Lung microvascular endothelial cell (primary cell): ENCODE measurements around the gene NDFIP2. TPM values are rescaled to one million over a fixed set of nuclear protein-coding genes. Genes with fewer than 3 reads are reported as not detected.
"Not testable (repeated sequence)": the region's sequence is repeated elsewhere in the genome, so short reads cannot be mapped to it uniquely, and the experiment has no call there.

ENCODE experiments used
- DNase-seq, 2 donors: peaks; one replicate each; pipeline versions ENCODE4 v3.0.0 to v3.0.0-alpha.2; 2010; ENCODE audit warnings: low read depth in 2 of 2
- total RNA-seq: library from RNA; depleted of rRNA; stranded (reverse); fragments of >200 nt; gene quantifications from 2 replicates; pipeline ENCODE4 v1.2.1, GENCODE V29; 2014

Gene NDFIP2
- total RNA-seq, 1 donor from 2014 or later: 22.2 TPM

DNA sequence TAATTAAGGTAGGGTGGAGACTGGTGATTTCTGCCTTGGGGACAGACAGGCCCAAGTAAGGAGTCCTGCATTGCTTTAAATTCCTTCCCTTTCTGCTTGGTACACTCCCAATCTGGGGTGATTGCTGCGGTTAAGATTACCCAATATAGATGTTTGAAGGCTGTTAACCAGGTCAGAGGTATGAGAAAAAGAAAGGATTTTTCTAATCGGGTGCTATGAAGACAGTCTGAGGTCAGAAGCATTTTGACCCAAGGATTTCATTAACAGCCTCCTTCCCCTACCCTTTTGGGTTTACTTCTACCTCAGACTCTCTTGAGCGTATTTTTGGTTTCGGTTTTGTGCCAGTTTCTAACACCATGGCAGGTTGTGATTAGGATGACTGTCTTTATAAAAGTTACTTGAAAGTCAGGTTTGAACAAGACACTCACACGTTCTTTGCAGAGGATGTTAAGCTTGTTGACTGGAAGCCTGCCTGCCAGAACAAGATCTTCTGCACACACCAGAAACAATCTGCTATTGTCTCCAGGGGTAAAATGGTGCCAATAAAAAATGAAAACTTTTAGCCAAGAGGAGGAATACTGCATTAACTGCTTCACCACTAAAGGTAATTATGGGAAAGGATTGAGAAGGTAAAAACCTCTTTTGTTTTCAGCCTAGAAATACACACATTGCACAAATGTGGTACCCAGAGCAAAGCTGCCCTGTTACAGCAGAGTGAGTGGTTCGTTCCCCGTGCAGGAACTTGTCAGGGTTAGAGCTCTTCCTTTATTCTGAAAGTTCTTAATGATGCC is 108.8 kb downstream of the NDFIP2 start:
- no peak for DNase-seq

DNA sequence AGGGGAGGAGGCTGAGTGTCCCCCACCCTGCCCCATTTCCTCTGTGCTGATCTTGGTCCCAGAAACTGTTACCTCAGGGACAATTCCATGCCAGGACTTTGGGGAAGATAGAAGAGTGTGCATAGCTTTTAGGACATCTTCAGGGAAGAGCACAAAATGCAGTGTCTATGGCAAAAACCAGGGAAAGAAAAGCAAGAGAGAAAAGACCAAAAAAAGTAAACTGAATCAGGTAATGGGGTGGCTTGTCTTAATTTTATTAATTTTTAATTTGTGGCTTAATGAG is 109.4 kb downstream of the NDFIP2 start:
- no peak for DNase-seq

DNA sequence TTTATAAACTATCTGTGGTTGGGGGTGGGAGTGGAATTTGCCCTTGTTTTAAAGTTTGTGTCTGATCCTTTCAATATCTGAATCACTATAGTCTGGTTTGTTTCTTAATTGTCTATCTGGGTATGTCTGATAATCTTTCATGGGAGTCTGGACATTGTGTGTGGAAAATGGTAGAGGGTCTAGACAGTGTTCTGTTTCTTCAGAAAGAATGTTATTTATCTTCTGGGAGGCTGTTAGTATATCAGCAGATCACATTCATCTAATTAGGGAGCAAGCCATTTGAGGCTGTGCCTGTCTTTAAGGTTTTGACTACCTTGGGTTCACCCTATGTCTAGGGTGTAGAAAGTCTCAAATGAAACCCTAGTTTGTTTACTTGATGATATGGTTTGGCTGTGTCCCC is 110.5 kb downstream of the NDFIP2 start:
- no peak for DNase-seq

DNA sequence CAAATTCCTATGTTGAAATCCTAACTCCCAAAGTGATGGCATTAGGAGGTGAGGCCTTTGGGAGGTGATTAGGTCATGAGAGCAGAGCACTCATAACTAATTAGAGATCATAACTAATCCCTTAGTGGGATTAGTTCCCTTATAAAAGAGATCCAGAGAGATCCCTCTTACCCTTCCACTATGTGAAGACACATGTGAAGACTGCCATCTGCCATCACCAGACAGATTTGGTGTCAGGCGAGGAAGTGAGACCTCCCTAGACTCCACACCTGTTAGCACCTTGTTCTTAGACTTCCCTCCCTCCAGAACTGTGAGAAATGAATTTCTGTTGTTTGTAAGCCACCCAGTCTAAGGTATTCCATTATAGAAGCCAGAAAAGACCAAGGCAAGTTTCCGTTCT is 112.2 kb downstream of the NDFIP2 start:
- DNase-seq: no peak

DNA sequence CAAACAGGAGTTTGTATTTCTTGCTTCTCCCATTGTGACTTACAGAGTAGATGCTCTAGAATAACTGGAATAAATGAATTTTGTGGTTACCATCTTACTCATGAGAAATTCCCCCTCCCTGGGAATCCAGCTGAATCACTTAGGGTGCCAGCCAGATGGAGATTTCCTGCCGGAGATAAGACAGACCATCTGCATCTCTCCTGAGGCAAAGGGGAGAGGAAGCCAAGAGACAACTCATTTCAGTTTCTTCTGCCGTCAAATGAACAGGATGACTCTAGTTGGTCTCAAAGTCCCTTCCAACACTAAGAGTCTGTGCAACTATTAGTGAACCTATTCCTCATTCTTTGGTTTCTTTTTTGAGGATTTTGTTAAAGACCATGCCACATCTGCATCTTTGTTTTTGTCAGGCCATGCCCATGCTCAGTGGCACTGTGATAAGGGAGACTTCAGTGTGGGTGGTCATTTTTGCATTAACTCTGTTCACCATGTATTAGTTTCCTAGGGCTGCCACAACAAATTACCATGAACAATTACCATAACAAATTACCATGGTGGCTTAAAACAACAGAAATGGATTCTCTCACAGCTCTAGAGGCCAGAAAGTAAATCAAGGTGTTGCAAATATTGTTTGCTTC is 112.8 kb downstream of the NDFIP2 start:
- DNase-seq: peak in 1 of 2 donors; percentile 14

DNA sequence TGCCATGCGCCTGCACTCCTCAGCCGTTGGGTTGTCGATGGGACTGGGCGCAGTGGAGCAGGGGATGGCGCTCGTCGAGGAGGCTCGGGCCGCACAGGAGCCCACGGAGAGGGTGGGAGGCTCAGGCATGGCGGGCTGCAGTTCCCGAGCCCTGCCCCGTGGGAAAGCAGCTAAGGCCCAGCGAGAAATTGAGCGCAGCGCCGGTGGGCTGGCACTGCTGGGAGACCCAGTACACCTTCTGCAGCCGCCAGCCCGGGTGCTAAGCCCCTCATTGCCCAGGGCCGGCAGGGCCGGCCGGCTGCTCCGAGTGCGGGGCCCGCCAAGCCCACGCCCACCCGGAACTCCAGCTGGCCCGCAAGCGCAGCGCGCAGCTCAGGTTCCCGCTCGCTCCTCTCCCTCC is 119.2 kb downstream of the NDFIP2 start:
- not testable (repeated sequence) for DNase-seq

DNA sequence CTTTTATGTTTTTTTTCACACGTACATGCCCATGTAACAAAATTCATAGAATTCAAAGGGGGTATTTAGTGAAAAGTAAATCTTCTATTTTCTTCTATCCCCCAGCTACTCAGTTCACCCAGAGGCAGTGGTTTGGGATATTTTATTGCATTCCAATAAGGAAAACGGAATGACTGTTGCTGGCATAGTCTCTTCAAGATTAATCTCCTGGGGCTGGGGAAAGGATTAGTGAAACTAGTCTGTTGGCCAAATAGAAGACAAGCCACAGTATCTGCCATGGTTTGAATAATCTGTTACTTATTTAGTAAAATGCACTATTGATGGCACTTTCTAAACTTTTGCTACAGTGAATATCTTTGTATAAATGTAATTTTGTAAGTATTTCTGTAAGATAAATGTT is 122.0 kb downstream of the NDFIP2 start:
- DNase-seq: no peak

DNA sequence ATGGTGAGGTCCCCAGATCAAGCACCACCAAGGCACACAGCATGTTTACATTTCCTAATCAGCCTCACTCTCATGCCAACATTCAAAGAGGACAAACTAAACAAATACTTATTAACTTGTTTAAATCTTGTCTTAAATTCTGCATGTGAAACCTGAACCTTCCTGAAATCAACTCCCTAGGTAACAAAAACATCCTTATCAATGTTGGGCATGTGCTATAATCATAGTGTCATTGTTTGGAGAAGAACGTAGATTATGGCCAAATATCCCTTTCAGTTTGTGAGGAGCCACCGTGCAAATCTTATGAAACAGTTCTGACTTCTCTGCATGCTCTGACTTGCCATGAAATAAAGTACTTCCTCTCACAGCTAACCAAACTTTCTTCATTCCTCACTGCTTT is 123.8 kb downstream of the NDFIP2 start:
- no peak for DNase-seq

Other genes starting within 250 kb of the NDFIP2 start
- gene RBM26, start 74.9 kb upstream of the NDFIP2 start, total RNA-seq: 10.5 and 14.7 TPM in 2 replicates